Chondrocyte (in vitro differentiated cells): Measurements from ENCODE around the gene C3orf70. TPM values are rescaled to one million over a fixed set of nuclear protein-coding genes. Genes with fewer than 3 reads are reported as not detected.

Source experiments
- DNase-seq: peaks from one replicate; pipeline ENCODE4 v3.0.0; 2021; ENCODE audit warnings: mixed read lengths, low spot score
- H3K27ac Mint-ChIP-seq: one replicate; pipeline ENCODE4 v1.8.0; 2021; ENCODE audit warnings: mild to moderate bottlenecking, moderate library complexity, mixed read lengths; ENCODE audit not compliant: unreplicated experiment
- H3K27me3 Mint-ChIP-seq: 2 replicates; pipeline ENCODE4 v1.8.0; 2021; ENCODE audit warnings: low read depth, mixed read lengths
- H3K36me3 Mint-ChIP-seq: 2 replicates; pipeline ENCODE4 v1.8.0; 2021; ENCODE audit warnings: low read depth, mixed read lengths
- H3K4me1 Mint-ChIP-seq: 2 replicates; pipeline ENCODE4 v1.8.0; 2021; ENCODE audit warnings: low read depth, mild to moderate bottlenecking, mixed read lengths
- H3K4me3 Mint-ChIP-seq: one replicate; pipeline ENCODE4 v1.8.0; 2021; ENCODE audit warnings: mild to moderate bottlenecking, moderate library complexity, mixed read lengths; ENCODE audit not compliant: unreplicated experiment
- H3K9me3 Mint-ChIP-seq: 2 replicates; pipeline ENCODE4 v1.8.0; 2021; ENCODE audit warnings: low read depth, mixed read lengths
- total RNA-seq: library from RNA; stranded (reverse); gene quantifications from 3 replicates; pipeline ENCODE4 v1.2.1, GENCODE V29; 2021
- TF ChIP-seq, protein P1 (sequence below): fragments of 200-600 bp; sonication (generic); IDR thresholded peaks from 2 replicates; pipeline ENCODE4 v1.5.0; 2021; ENCODE audit warnings: antibody characterized with exemption, mild to moderate bottlenecking, moderate library complexity

The C3orf70 gene
- total RNA-seq, 1 donor from 2014 or later = 27.7 TPM

GRCh38 chr3:185058796-185059195, 94.1 kb downstream of the C3orf70 start:
- no peaks in the 10 kb centered on the region for H3K27me3 Mint-ChIP-seq
- H3K4me3 Mint-ChIP-seq = no peak overlapping the region
- no peak for DNase-seq
- TF ChIP-seq, protein P1, sequence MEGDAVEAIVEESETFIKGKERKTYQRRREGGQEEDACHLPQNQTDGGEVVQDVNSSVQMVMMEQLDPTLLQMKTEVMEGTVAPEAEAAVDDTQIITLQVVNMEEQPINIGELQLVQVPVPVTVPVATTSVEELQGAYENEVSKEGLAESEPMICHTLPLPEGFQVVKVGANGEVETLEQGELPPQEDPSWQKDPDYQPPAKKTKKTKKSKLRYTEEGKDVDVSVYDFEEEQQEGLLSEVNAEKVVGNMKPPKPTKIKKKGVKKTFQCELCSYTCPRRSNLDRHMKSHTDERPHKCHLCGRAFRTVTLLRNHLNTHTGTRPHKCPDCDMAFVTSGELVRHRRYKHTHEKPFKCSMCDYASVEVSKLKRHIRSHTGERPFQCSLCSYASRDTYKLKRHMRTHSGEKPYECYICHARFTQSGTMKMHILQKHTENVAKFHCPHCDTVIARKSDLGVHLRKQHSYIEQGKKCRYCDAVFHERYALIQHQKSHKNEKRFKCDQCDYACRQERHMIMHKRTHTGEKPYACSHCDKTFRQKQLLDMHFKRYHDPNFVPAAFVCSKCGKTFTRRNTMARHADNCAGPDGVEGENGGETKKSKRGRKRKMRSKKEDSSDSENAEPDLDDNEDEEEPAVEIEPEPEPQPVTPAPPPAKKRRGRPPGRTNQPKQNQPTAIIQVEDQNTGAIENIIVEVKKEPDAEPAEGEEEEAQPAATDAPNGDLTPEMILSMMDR = no peak
- no peak overlapping the region for H3K27ac Mint-ChIP-seq
- H3K36me3 Mint-ChIP-seq = peaks cover 32% of the 10 kb centered on the region
- H3K9me3 Mint-ChIP-seq = peaks cover 42% of the 10 kb centered on the region
- H3K4me1 Mint-ChIP-seq = no peaks in the 10 kb centered on the region

- Mint-ChIP-seq H3K9me3 (peaks cover 42% of the 10 kb centered on the region), H3K27ac (no peak overlapping the region), H3K4me1 (no peaks in the 10 kb centered on the region), H3K36me3 (peaks cover 38% of the 10 kb centered on the region), H3K4me3 (no peak overlapping the region), H3K27me3 (no peaks in the 10 kb centered on the region)
- TF ChIP-seq, protein P1 = no peak
- no peak for DNase-seq
Observed at GRCh38 chr3:185057829-185058228, 95.0 kb downstream of the C3orf70 start.

GRCh38 chr3:185056908-185057307, 96.0 kb downstream of the C3orf70 start:
- no peak overlapping the region for H3K4me3 Mint-ChIP-seq
- H3K27ac Mint-ChIP-seq = no peak overlapping the region
- no peaks in the 10 kb centered on the region for H3K4me1 Mint-ChIP-seq
- no peak for DNase-seq
- peaks cover 47% of the 10 kb centered on the region for H3K36me3 Mint-ChIP-seq
- H3K9me3 Mint-ChIP-seq = peaks cover 42% of the 10 kb centered on the region
- TF ChIP-seq, protein P1 = no peak
- no peaks in the 10 kb centered on the region for H3K27me3 Mint-ChIP-seq

DNA sequence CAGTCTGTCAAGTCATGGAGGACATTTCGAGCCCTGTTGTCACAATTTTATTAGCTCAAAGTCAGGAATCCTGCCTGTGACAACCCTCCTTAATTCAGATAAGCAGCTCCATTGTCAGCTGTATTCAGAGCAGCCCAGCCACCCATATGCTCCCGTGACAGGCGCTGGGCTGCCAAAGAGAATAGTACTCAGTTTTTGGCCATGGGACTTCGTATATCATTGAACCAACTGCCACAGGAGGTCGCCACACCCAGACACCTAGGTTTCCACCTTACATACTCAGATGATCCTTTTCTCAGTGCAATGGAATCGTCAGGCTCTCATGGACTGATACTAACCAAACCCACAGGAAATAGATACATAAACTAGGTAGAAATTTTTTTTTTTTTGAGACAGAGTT, 100.2 kb downstream of the C3orf70 start:
- Mint-ChIP-seq H3K4me3 (no peak overlapping the region), H3K36me3 (peaks cover 69% of the 10 kb centered on the region), H3K27ac (no peak overlapping the region), H3K4me1 (no peaks in the 10 kb centered on the region), H3K27me3 (no peaks in the 10 kb centered on the region), H3K9me3 (peaks cover 22% of the 10 kb centered on the region)
- no peak for DNase-seq
- TF ChIP-seq, protein P1 = no peak

DNA sequence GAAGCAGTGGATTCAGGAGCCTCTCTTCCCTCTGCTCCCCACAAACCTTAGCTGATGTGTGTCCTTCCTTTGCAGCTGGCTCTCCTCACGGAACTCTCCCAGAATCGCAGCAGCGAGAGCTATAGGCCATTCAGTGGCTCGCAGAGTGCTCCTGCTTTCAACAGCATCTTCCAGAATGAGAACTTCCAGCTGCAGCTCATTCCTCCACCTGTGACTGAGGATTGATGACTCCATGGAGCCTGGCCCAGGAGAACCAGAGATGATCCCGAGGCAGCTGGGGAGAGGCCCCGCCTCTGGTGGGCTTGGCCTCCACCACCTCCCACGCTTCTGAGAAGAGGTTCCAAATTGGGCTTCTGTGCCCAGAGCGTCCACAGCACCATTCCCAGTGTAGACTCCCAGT, 101.1 kb downstream of the C3orf70 start:
- no peak for DNase-seq
- Mint-ChIP-seq H3K36me3 (peaks cover 63% of the 10 kb centered on the region), H3K4me1 (no peaks in the 10 kb centered on the region), H3K9me3 (peaks cover 14% of the 10 kb centered on the region), H3K4me3 (no peak overlapping the region), H3K27me3 (no peaks in the 10 kb centered on the region), H3K27ac (no peak overlapping the region)
- TF ChIP-seq, protein P1 = no peak
